ENCODE data around the gene CTNNBIP1. TPM values are rescaled to one million over a fixed set of nuclear protein-coding genes. Genes with fewer than 3 reads are reported as not detected.

The CTNNBIP1 gene
- total and polyA plus RNA-seq, 9 of the 15 experiments (the other 6 are each of a cell fraction or from before 2014, with no cell fraction given): 0.65 to 29.2 (median 14.7) TPM

- no peak for TF ChIP-seq MTF1 (CRISPR knock-in tag; IDR thresholded peaks at IDR 0.05; ENCODE audit: borderline replicate concordance)
- no peak for TF ChIP-seq SIX5 (IDR thresholded peaks at IDR 0.05; ENCODE audit: borderline replicate concordance in 1 of 2, insufficient read depth in 1 of 2, low read depth in 1 of 2, low read length in 2 of 2)
- TF ChIP-seq HDAC8 (tag; IDR thresholded peaks at IDR 0.05): no peak
- TF ChIP-seq MGA (IDR thresholded peaks at IDR 0.05): no peak
- TF ChIP-seq BHLHE40 (IDR thresholded peaks at IDR 0.05; ENCODE audit: low read length): 0 out of 2 replicates have a peak, but pooled peaks have one; percentile 9
- TF ChIP-seq OTX1 (CRISPR knock-in tag; IDR thresholded peaks at IDR 0.05): no peak
- no peak for TF ChIP-seq HDAC2 (IDR thresholded peaks at IDR 0.05)
- TF ChIP-seq RNF2 (IDR thresholded peaks at IDR 0.05): no peak
- no peak for TF ChIP-seq ARID2 (IDR thresholded peaks at IDR 0.05)
- no peak for TF ChIP-seq LCOR (CRISPR knock-in tag; IDR thresholded peaks at IDR 0.05)
- no peak for TF ChIP-seq ADNP (tag; IDR thresholded peaks at IDR 0.05)
- 0 out of 2 replicates have a peak, but pooled peaks have one; percentile 26 for TF ChIP-seq ETS1 (conservative IDR thresholded peaks at IDR 0.05; ENCODE audit: control insufficient read depth, low read depth, low read length)
- TF ChIP-seq U2AF1 (optimal IDR thresholded peaks at IDR 0.05; ENCODE audit: low read depth, low read length): no peak
- TF ChIP-seq ARHGAP35 (IDR thresholded peaks at IDR 0.05; ENCODE audit: partially characterized antibody): no peak
- TF ChIP-seq DDX20 (tag; IDR thresholded peaks at IDR 0.05; ENCODE audit: low read depth): no peak
- TF ChIP-seq ZNF511 (CRISPR knock-in tag; IDR thresholded peaks at IDR 0.05): no peak
- no peak for TF ChIP-seq RHOXF2B (CRISPR knock-in tag; conservative IDR thresholded peaks at IDR 0.05)
- TF ChIP-seq TRIM28 (IDR thresholded peaks at IDR 0.05): no peak
These were observed at the start of gene CTNNBIP1 (continued) for GRCh38 chr1:9910076-9910422.
